Endothelial cell of hepatic sinusoid (primary cell): Measurements from ENCODE around the gene PDCD5.

Experiments used
- in situ Hi-C: cut with HindIII; loops from 2 replicates; pipeline ENCODE4 v1.10.0; 2017; ENCODE audit warnings: low sequenced_read_pairs

The PDCD5 gene

GRCh38 chr19:32627714-32628270, 46.8 kb downstream of the PDCD5 start:
- in situ Hi-C loops, result no loop called here

DNA sequence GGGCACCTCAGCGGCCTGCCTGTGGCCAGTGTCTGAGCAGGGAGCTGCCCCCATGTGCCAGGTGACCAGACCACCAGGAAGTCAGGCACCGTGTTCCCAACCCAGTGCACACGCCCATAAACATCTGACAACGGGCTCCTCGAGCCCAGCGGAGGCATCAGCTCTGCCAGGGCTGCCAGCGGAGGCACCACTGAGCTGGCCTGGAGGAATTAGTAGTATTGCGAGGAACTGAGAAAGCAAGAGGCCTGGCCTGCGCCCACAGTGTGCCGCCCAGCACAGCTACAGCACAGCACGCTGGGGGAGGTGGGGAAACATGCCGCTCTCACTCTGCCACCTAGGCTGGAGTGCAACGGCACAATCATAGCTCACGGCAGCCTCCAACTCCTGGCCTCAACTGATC, 49.3 kb downstream of the PDCD5 start:
- in situ Hi-C loops, result no loop called here

DNA sequence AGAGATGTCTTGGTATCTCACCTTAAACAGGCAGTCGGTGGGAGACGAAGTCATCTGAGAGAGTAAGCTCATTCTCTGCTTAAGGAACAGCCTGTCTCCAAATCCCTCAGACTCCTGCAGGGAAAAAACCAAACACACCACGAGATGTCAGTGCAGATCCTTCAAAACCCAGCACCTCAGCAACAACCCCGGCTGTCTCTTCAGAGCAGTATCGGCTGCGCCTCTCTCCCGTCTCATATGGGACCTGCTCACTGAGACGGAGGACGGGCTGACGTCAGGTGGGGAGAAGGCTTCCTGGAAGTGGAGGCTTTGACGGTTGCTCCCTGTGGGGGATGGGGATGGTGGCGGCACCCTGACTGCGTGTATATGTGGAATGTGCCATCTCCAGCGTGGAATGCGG, 50.4 kb downstream of the PDCD5 start:
- in situ Hi-C loops, result no loop called here
